ENCODE measurements around the gene SPACDR. TPM values are rescaled to one million over a fixed set of nuclear protein-coding genes. Genes with fewer than 3 reads are reported as not detected.

The SPACDR gene
- total RNA-seq (2011; cell fraction: chromatin; rRNA removed; ENCODE audit: low replicate concordance), result 3.4 and 9.9 TPM in 2 replicates
- 1.8 and 4.7 TPM in 2 replicates for total RNA-seq (2011; cell fraction: nucleolus; rRNA removed)
- 2.4 and 3.8 TPM in 2 replicates for total RNA-seq (2011; cell fraction: nucleoplasm; rRNA removed)
- total RNA-seq (2014; rRNA removed) (0.14 and 0.29 TPM in 2 replicates), total RNA-seq (2014; rRNA removed; fragmentation: Illumina TruSeq; extraction: Trizol) (not detected in 2 replicates), total RNA-seq (2015; rRNA removed; fragmentation: Illumina TruSeq; extraction: Trizol) (0.29 and 0.41 TPM in 2 replicates), total RNA-seq (2021) (0.55 and 1.2 TPM in 2 replicates), polyA plus RNA-seq (2011; rRNA removed) (0.18 and 0.20 TPM in 2 replicates), polyA plus RNA-seq (2014; fragmentation: Illumina TruSeq; extraction: Trizol) (0.13 and 0.24 TPM in 2 replicates), polyA plus RNA-seq (2014; fragmentation: Nextera tagmentation; extraction: Ambion mirVana) (under 1 TPM; 0.07 to 0.11 TPM), polyA plus RNA-seq (2014; rRNA removed) (0.12 and 0.15 TPM in 2 replicates), polyA minus RNA-seq (2011; rRNA and poly(A)+ RNA removed) (not detected in 2 replicates), Bru-seq, nascent RNA (percentile 39 among the genes with signal in this experiment), BruChase-seq, experiment 1, labeled RNA remaining after a 2-hour chase (percentile 49 among the genes with signal in this experiment), BruChase-seq, experiment 2, labeled RNA remaining after a 6-hour chase (percentile 48 among the genes with signal in this experiment)
- polyA plus RNA-seq (2011; cell fraction: cytosol; rRNA removed), result 0.40 and 0.56 TPM in 2 replicates
- 1.0 and 2.9 TPM in 2 replicates for polyA plus RNA-seq (2011; cell fraction: nucleus; rRNA removed)
- polyA plus RNA-seq (2012), result 0.47 and 2.1 TPM in 2 replicates
- not detected in 2 replicates for polyA minus RNA-seq (2011; cell fraction: cytosol; rRNA and poly(A)+ RNA removed)
- not detected in 2 replicates for polyA minus RNA-seq (2011; cell fraction: nucleus; rRNA and poly(A)+ RNA removed)
- long read RNA-seq, experiment 1, result 0 reads
- long read RNA-seq, experiment 2, result 0 reads
- long read RNA-seq, experiment 3, result 0 reads

- 46% methylated on average over 7 of the region's 7 CpGs for WGBS (ENCODE audit: insufficient coverage, low coverage, missing lambda C conversion rate)
- BruUV-seq (replicated peaks), result no TSS peak
- DNase-seq (ENCODE audit: extremely low read depth in 1 of 4, low spot score in 3 of 4), result no peak
- TF ChIP-seq ZNF639 (CRISPR knock-in tag; conservative IDR thresholded peaks at IDR 0.05 in 1 of 2, IDR thresholded peaks at IDR 0.05 in 1 of 2) (no peak), HDAC8 (tag; IDR thresholded peaks at IDR 0.05) (no peak), FOXA3 (CRISPR knock-in tag; conservative IDR thresholded peaks at IDR 0.05 in 1 of 2, IDR thresholded peaks at IDR 0.05 in 1 of 2) (no peak)
- H2AFZ ChIP-seq (ENCODE audit: low read depth, low read length), result no peak within 1 kb of the TSS
- H3K4me2 ChIP-seq (ENCODE audit: insufficient read depth, low read length), result no peak within 1 kb of the TSS
- no peak within 1 kb of the TSS for H3K4me3 ChIP-seq
- peaks cover 8% of the 10 kb centered on the region; the same call in 1 of the 2 replicates for H4K20me1 ChIP-seq (replicated peaks; ENCODE audit: control insufficient read depth, insufficient read depth, low read length)
- intact Hi-C loops (cut with micrococcal nuclease) (no loop called here), in situ Hi-C loops (cut with MboI) (loop anchor here (25.0 kb wide), 1 partner anchor 98 kb away; the partner anchor contains the start of gene SAP25)
- no peaks in the 10 kb centered on the region for H3K79me2 ChIP-seq (ENCODE audit: control insufficient read depth, insufficient read depth, low read length)
- no peak for FAIRE-seq
- H3K27me3 ChIP-seq (ENCODE audit: control insufficient read depth in 2 of 2, insufficient read depth in 2 of 2, low read length in 2 of 2), result no peaks in the 10 kb centered on the region
- peaks cover 20% of the 10 kb centered on the region; the same call in 2 of the 3 replicates for H3K36me3 ChIP-seq (ENCODE audit: control insufficient read depth, insufficient read depth, low read length)
- H3K27ac ChIP-seq (ENCODE audit: extremely low read depth, low read depth, low read length), result no peak within 1 kb of the TSS
- POLR2A ChIA-PET, result interaction anchor here (0.7 kb wide), 1 partner anchor 1013 kb away, joined by 3 read pairs; no protein-coding TSS in a partner anchor
- peak within 1 kb of the TSS in 1 of 2 experiments; percentile 79; a peak in 2 of 4 replicates for H3K9ac ChIP-seq (ENCODE audit: insufficient read depth in 1 of 2, low read depth in 2 of 2, low read length in 2 of 2)
- peaks cover 0 to 20% of the 10 kb centered on the region in 2 experiments; a peak in 2 of 5 replicates for H3K4me1 ChIP-seq (replicated peaks in 1 of 2; ENCODE audit: control insufficient read depth in 2 of 2, insufficient read depth in 2 of 2, low read length in 2 of 2)
- H3K9me3 ChIP-seq (replicated peaks; ENCODE audit: control insufficient read depth, insufficient read depth, low read depth, low read length), result no peaks in the 10 kb centered on the region
- no peak for ATAC-seq
- CTCF ChIA-PET (ENCODE audit: low intra/inter-chr PET ratio), result interaction anchor here (3.4 kb wide), 1 partner anchor 95 kb away, joined by 10 read pairs; no protein-coding TSS in a partner anchor
- no peaks in the 10 kb centered on the region for H3K9me1 ChIP-seq (ENCODE audit: control insufficient read depth, insufficient read depth, low read length)
Measured at GRCh38 chr7:100464210-100464660, at the start of gene SPACDR. Gene SPACDR (minus strand): TSS chr7:100464260. CDS start chr7:100464025, 235 bp downstream.

Data from K562 (cell line).